Adrenal gland (tissue), 12 donors: ENCODE results near the gene CTSZ. TPM values are rescaled to one million over a fixed set of nuclear protein-coding genes. Genes with fewer than 3 reads are reported as not detected.

Experiments
- DNase-seq, 7 donors: peaks; one replicate each; pipeline ENCODE4 v3.0.0-alpha.2; 2019 to 2020
- H3K27ac ChIP-seq, 5 donors: fragments of 200-600 bp; sonication (generic) in 4 of 5; 1 replicate in 3 of 5; 2 replicates in 2 of 5; pipeline versions ENCODE4 v1.5.1 to v1.8.0; 2016 to 2020; ENCODE audit warnings: mild to moderate bottlenecking in 1 of 5
- H3K27me3 ChIP-seq: fragments of 200-600 bp; 2 replicates; pipeline ENCODE4 v1.8.0; 2021
- H3K36me3 ChIP-seq, 2 donors: fragments of 200-600 bp; replicated peaks in 1 of 2; 1 replicate in 1 of 2; 2 replicates in 1 of 2; pipeline versions ENCODE4 v1.5.1 to v1.8.0; 2018 to 2022
- H3K4me1 ChIP-seq, 2 donors: fragments of 200-600 bp; replicated peaks in 1 of 2; 1 replicate in 1 of 2; 2 replicates in 1 of 2; pipeline versions ENCODE4 v1.5.1 to v1.8.0; 2018 to 2021
- H3K4me3 ChIP-seq, 4 donors: fragments of 200-600 bp; sonication (generic) in 3 of 4; one replicate each; pipeline ENCODE4 v1.5.1; 2016 to 2018
- H3K9me3 ChIP-seq, 3 donors: fragments of 200-600 bp; sonication (generic) in 1 of 3; replicated peaks in 1 of 3; 1 replicate in 2 of 3; 2 replicates in 1 of 3; pipeline versions ENCODE4 v1.5.1 to v1.8.0; 2016 to 2021
- POLR2A ChIP-seq, 2 donors: fragments of 450-650 bp; IDR thresholded peaks; one replicate each; pipeline ENCODE4 v1.6.1; 2017; ENCODE audit warnings: antibody characterized with exemption in 2 of 2, mild to moderate bottlenecking in 2 of 2, moderate library complexity in 1 of 2
- WGBS, 4 donors: extraction: QIAGEN DNeasy Blood & Tissue Kit in 2 of 4; methylation state at CpG; one replicate each; pipeline versions ENCODE4 v1.1.5 to v1.1.7; 2013 to 2017; 5-methylcytosine and 5-hydroxymethylcytosine counted together
- intact Hi-C, 2 donors: fragments of 100-400 bp; cut with DNase I; formaldehyde crosslinking; loops; one replicate each; pipeline versions ENCODE4 v1.14.1 to v1.15.0; 2022 to 2023
- polyA plus RNA-seq, 3 donors: library from polyadenylated mRNA; stranded (reverse); fragments of 200-250 nt in 2 of 3; fragments of 350-450 nt in 1 of 3; fragmentation: Illumina TruSeq in 1 of 3; extraction: RNeasy Lipid Tissue Mini Kit (QIAGEN cat#74804) in 1 of 3; gene quantifications; one replicate each; pipeline ENCODE4 v1.2.3, GENCODE V29; 2013 to 2014
- total RNA-seq, 9 donors: library from RNA; depleted of rRNA in 4 of 9; stranded (reverse); fragments of >200 nt in 4 of 9; fragments of 120-200 nt in 1 of 9; fragmentation: NEBNext Ultra II Directional in 1 of 9; extraction: Animal tissue kit (Norgen Biotek cat#: 25700) in 1 of 9; gene quantifications; one replicate each; pipeline versions ENCODE4 v1.1.0 to v1.2.4, GENCODE V29; 2013 to 2023
- TF ChIP-seq, protein P1 (sequence below), 6 experiments: fragments of 450-650 bp in 4 of 6; fragments of 200-600 bp in 2 of 6; sonication (generic) in 1 of 6; IDR thresholded peaks; 1 replicate in 5 of 6; 2 replicates in 1 of 6; pipeline versions ENCODE4 v1.5.1 to v1.8.0; 2016 to 2021; ENCODE audit warnings: antibody characterized with exemption in 6 of 6, mild to moderate bottlenecking in 2 of 6, moderate library complexity in 1 of 6
- donor health status: healthy with polysubstance abuse.
- donor health status: Bipolar disorder and iron deficiency.
- donor health status: DM: yes; HTN: yes; CAD: no.
- donor health status: DM: no; HTN: no; CAD: no.
- donor health status: DM: no; HTN: no; CAD: no.
- donor health status: DM: yes; HTN: yes; CAD: no.

Gene CTSZ
- total and polyA plus RNA-seq, 12 donors: 36.4 to 266 (median 155) TPM

DNA sequence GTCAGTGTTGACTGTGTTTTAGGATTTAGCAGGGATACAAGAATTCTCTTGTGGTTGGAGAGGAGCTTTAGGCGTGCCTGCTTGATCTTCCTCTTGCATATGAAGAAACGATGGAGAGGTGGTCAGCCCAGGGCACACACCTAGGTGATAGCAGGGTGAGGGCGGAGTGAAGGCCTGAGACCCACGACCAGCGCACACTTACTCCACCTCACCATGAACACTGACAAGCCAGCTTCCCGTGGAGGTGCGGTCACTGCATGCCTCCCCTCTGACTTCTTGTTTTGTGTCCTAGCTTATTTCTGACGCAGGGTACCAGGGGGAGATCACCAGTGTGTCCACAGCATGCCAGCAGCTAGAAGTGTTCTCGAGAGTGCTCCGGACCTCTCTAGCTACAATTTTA is 17.9 kb downstream of the CTSZ start:
- intact Hi-C loops: loop anchor here (10.0 kb wide), 2 partner anchors 46 to 114 kb away; partner anchors contain the start of gene ATP5F1E (in 1 of the 2)
- Histone ChIP-seq H3K27me3 (no peaks in the 10 kb centered on the region), H3K9me3 (no peaks in the 10 kb centered on the region), H3K27ac (no peak overlapping the region), H3K36me3 (peaks cover 0 to 83% of the 10 kb centered on the region in 2 donors), H3K4me3 (no peak overlapping the region), H3K4me1 (no peaks in the 10 kb centered on the region)
- no peak for TF ChIP-seq POLR2A (IDR thresholded peaks at IDR 0.05)
- TF ChIP-seq, protein P1, sequence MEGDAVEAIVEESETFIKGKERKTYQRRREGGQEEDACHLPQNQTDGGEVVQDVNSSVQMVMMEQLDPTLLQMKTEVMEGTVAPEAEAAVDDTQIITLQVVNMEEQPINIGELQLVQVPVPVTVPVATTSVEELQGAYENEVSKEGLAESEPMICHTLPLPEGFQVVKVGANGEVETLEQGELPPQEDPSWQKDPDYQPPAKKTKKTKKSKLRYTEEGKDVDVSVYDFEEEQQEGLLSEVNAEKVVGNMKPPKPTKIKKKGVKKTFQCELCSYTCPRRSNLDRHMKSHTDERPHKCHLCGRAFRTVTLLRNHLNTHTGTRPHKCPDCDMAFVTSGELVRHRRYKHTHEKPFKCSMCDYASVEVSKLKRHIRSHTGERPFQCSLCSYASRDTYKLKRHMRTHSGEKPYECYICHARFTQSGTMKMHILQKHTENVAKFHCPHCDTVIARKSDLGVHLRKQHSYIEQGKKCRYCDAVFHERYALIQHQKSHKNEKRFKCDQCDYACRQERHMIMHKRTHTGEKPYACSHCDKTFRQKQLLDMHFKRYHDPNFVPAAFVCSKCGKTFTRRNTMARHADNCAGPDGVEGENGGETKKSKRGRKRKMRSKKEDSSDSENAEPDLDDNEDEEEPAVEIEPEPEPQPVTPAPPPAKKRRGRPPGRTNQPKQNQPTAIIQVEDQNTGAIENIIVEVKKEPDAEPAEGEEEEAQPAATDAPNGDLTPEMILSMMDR (IDR thresholded peaks at IDR 0.05): no peak
- DNase-seq: peak in 3 of 7 donors; percentile 6 to 45 (median 17)
- 84 to 90% (median 88%) methylated on average over 10 of the region's 10 CpGs for WGBS, 4 donors

GRCh38 chr20:58988565-58988882 is 18.5 kb downstream of the CTSZ start:
- peaks cover 0 to 76% of the 10 kb centered on the region in 2 donors for H3K36me3 ChIP-seq
- no peak overlapping the region for H3K27ac ChIP-seq
- no peaks in the 10 kb centered on the region for H3K27me3 ChIP-seq
- H3K4me1 ChIP-seq: peaks cover 3 to 6% of the 10 kb centered on the region in 2 donors
- 83 to 98% (median 90%) methylated on average over 6 of the region's 6 CpGs for WGBS, 4 donors
- H3K9me3 ChIP-seq: no peaks in the 10 kb centered on the region
- intact Hi-C loops: loop anchor here (10.0 kb wide), 2 partner anchors 46 to 114 kb away; partner anchors contain the start of gene ATP5F1E (in 1 of the 2)
- DNase-seq: peak in 2 of 7 donors; percentile 3 to 31
- H3K4me3 ChIP-seq: no peak overlapping the region
- TF ChIP-seq, protein P1 (IDR thresholded peaks at IDR 0.05): no peak
- no peak for TF ChIP-seq POLR2A (IDR thresholded peaks at IDR 0.05)

GRCh38 chr20:58987790-58988564 is 19.1 kb downstream of the CTSZ start:
- Histone ChIP-seq H3K27ac (no peak overlapping the region), H3K9me3 (no peaks in the 10 kb centered on the region), H3K36me3 (peaks cover 0 to 70% of the 10 kb centered on the region in 2 donors), H3K4me1 (peaks cover 4 to 8% of the 10 kb centered on the region in 2 donors), H3K27me3 (no peaks in the 10 kb centered on the region), H3K4me3 (no peak overlapping the region)
- DNase-seq: peak in 3 of 7 donors; percentile 9 to 49 (median 15)
- 71 to 81% (median 77%) methylated on average over 6 to 9 of the region's 9 CpGs for WGBS, 4 donors
- intact Hi-C loops: loop anchor here (10.0 kb wide), 2 partner anchors 47 to 113 kb away; partner anchors contain the start of gene ATP5F1E (in 1 of the 2)
- TF ChIP-seq POLR2A (IDR thresholded peaks at IDR 0.05): no peak
- TF ChIP-seq, protein P1 (IDR thresholded peaks at IDR 0.05): no peak

GRCh38 chr20:58986968-58987517 is 20.0 kb downstream of the CTSZ start:
- Histone ChIP-seq H3K36me3 (peaks cover 0 to 61% of the 10 kb centered on the region in 2 donors), H3K27me3 (no peaks in the 10 kb centered on the region), H3K9me3 (no peaks in the 10 kb centered on the region), H3K4me1 (peaks cover 4 to 17% of the 10 kb centered on the region in 2 donors), H3K4me3 (no peak overlapping the region), H3K27ac (peak overlapping the region in 1 of 5 donors; percentile 54)
- peak in 3 of 7 donors; percentile 14 to 80 (median 20) for DNase-seq
- WGBS, 4 donors: 77 to 83% (median 81%) methylated on average over 8 of the region's 8 CpGs
- TF ChIP-seq POLR2A (IDR thresholded peaks at IDR 0.05): no peak
- TF ChIP-seq, protein P1 (IDR thresholded peaks at IDR 0.05): no peak
- intact Hi-C loops: loop anchor here (10.0 kb wide), 2 partner anchors 48 to 112 kb away; partner anchors contain the start of gene ATP5F1E (in 1 of the 2)
